Stimulated activated naive CD4-positive, alpha-beta T cell treated with Interleukin-2 at 50 U/mL for 16 hours (primary cell): ENCODE measurements around the gene SCAMP1.
"Not testable (repeated sequence)": the region's sequence is repeated elsewhere in the genome, so short reads cannot be mapped to it uniquely, and the experiment has no call there.

Experiments used
- DNase-seq: peaks from one replicate; lab custom pipeline; 2025; lab: John Stamatoyannopoulos, UW

The SCAMP1 gene

GRCh38 chr5:78359831-78360673 lies at the start of gene SCAMP1:
Gene SCAMP1, plus strand, starts transcription at chr5:78360617. Its CDS starts 55 bp downstream, at chr5:78360672.
- DNase-seq = peak; percentile 89

DNA sequence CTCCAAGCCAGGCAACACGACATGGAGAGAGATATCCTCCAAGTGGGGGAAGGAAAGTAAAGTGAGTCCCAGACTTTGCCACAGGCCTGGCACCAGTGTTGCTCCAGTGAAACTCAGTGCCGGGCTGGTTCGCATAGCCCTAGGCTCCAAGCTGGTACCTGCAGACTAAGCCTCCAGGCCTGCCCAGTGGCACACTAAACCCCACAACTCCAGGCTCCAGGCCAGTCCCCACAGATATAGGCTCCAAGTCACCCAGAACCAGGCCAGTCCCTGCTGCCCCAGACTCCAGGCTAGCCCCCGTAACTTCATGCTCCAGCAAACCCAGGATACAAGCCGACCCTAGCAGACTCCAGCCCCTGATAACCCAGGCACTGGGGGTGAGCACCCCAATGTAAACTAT lies 42.9 kb upstream of the SCAMP1 start:
- no peak for DNase-seq

GRCh38 chr5:78318337-78318736 lies 42.1 kb upstream of the SCAMP1 start:
- no peak for DNase-seq

- DNase-seq = no peak
These were observed 40.0 kb upstream of the SCAMP1 start for GRCh38 chr5:78320401-78320800.

- no peak for DNase-seq
These were observed 37.2 kb upstream of the SCAMP1 start for GRCh38 chr5:78323241-78323640.

DNA sequence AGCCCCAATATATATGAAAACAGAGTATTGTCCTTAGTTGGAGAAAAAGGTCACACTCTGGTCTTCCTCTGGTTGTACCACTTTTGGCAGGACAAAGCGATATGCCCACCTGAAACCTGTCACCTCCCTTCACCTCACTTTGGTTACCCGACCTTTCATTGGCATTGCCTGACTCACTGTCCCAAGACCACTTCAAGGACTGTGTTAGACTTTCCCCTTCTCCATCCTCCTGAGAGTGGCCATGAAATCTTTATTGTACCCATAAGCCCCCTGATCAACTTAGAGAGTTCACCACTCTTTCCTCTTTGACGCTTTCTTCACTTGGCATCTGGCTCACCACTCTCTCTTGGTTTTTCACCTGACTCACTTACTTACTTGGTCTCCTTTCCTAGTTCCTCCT lies 33.5 kb upstream of the SCAMP1 start:
- no peak for DNase-seq

DNA sequence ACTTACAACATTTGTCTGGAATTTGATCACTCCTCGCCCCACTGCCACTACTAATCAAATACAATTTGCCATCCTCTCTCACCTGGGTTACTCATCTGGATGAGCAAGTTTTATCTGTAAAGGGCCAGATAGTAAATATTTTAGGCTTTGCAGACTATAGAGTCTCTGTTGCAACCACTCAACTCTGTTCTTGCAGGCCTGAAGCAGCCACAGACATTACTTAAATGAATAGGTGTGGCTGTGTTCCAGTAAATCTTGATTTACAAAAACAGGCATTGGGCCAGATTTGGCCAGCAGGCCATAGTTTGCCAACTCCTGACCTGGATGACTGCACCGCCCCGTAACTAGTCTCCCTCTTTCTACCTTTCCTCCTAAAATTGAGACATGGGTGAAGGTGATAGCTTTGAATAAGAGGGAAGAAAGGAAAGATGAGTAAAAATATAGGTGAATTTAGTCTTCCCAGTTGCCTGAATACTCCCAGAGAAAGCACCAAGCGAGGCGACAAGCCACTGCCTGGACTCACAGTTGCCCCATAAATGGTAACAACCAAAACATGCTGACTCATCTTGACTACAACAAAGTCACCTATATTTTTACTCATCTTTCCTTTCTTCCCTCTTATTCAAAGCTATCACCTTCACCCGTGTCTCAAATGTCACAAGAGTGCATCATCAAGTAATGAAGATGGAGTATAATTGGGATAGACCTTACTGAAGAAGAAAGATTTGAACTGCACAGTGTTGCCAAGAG lies 32.5 kb upstream of the SCAMP1 start:
- no peak for DNase-seq

GRCh38 chr5:78328585-78329173 lies 31.7 kb upstream of the SCAMP1 start:
- no peak for DNase-seq

- DNase-seq = no peak
These were observed 28.8 kb upstream of the SCAMP1 start for GRCh38 chr5:78331523-78332080.

- DNase-seq = no peak
These were observed 25.6 kb upstream of the SCAMP1 start for GRCh38 chr5:78334811-78335210.

GRCh38 chr5:78335976-78336375 lies 24.4 kb upstream of the SCAMP1 start:
- DNase-seq = no peak

- no peak for DNase-seq
These were observed 23.7 kb upstream of the SCAMP1 start for GRCh38 chr5:78336698-78337097.

GRCh38 chr5:78339617-78340436 lies 20.6 kb upstream of the SCAMP1 start:
- no peak for DNase-seq

DNA sequence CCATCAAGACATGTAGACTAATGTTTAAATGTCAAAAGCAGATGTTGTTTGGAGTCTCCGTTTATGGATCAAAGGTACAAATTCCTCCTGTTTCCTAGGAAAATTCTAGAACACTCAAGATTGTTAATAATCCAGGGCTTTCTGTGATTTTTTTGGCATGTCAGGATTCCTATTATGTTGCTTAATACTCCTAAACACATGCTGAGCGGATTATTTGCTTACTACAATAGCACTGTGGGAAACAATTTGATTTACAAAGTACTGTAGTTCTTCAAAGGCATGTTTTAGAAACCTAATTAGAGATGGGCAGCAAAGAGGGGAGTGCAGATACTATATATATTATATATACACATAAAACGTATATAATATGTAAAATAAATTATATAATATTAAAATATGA lies 19.0 kb upstream of the SCAMP1 start:
- no peak for DNase-seq

DNA sequence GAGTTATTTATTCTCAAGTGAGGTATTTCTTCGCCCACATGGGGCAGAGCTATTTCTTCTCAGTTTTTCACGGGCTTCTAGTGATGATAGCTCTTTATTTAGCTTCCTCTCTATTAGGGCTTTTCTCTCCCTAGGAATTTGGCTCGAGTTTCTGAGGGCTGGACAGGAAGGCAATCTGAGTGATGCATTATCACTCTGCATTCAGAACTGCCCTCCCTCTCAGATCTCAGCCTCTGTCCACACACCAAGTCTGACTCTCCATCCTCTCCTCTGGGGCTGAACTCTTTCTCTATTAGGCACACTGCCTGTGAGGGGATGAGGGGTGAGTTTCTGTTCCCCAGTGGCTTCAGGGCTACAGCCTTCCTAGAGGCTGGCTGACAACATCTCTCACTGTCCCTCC lies 14.9 kb upstream of the SCAMP1 start:
- DNase-seq = no peak

GRCh38 chr5:78353520-78353919 lies 6.9 kb upstream of the SCAMP1 start:
- DNase-seq = no peak

- no peak for DNase-seq
These were observed 6.2 kb upstream of the SCAMP1 start for GRCh38 chr5:78354066-78354670.

DNA sequence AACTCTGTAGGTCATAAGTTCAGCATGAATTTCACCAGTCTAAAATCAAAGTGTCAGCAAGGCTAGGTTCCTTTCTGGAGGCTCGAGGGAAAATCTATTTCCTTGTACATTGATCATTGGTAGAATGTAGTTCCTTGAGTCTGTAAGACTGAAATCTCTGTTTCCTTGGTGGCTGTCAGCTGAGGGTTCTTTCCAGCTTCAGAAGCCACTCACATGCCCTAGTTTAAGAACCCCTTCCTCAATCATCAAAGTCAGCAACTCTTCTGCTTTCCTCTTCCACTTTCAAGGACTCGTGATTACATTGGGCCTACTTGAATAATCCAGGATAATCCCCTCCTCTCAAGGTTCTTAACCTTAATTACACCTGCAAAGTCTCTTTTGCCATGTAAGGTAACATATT lies 4.9 kb upstream of the SCAMP1 start:
- DNase-seq = no peak

- DNase-seq = not testable (repeated sequence)
These were observed 974 bp upstream of the SCAMP1 start for GRCh38 chr5:78359455-78359830.

- DNase-seq = no peak
These were observed 182 bp downstream of the SCAMP1 start for GRCh38 chr5:78360674-78360923.

- DNase-seq = peak; percentile 68
These were observed 660 bp downstream of the SCAMP1 start for GRCh38 chr5:78360924-78361630.
